Neural cell (in vitro differentiated cells): ENCODE measurements around the gene OR52H1. TPM values are rescaled to one million over a fixed set of nuclear protein-coding genes. Genes with fewer than 3 reads are reported as not detected.

Experiments
- H2AFZ ChIP-seq: fragments of 200-600, 300-800 bp; sonication (generic), shearing (Covaris generic); 2 replicates; pipeline ENCODE4 v1.6.0; 2014; ENCODE audit warnings: low read depth, mild to moderate bottlenecking, antibody characterized with exemption, low read length, moderate library complexity
- H3F3A ChIP-seq: fragments of 200-600 bp; shearing (Covaris generic); 2 replicates; pipeline ENCODE4 v1.6.1; 2016; ENCODE audit warnings: mild to moderate bottlenecking, moderate library complexity, mixed read lengths, antibody characterized with exemption, low read length; ENCODE audit not compliant: insufficient read depth, poor library complexity, severe bottlenecking
- H3K27ac ChIP-seq: fragments of 200-600, 300-800 bp; sonication (generic), shearing (Covaris generic); 2 replicates; pipeline ENCODE4 v1.5.1; 2014; ENCODE audit warnings: mild to moderate bottlenecking, low read length, moderate library complexity
- H3K27me3 ChIP-seq: fragments of 300-800, 200-600 bp; sonication (generic), shearing (Covaris generic); 2 replicates; pipeline ENCODE4 v1.6.0; 2014; ENCODE audit warnings: mild to moderate bottlenecking, low read depth, low read length, moderate library complexity; ENCODE audit not compliant: insufficient read depth
- H3K36me3 ChIP-seq: fragments of 300-800, 200-600 bp; sonication (generic), shearing (Covaris generic); 2 replicates; pipeline ENCODE4 v1.5.1; 2014; ENCODE audit warnings: mild to moderate bottlenecking, antibody characterized with exemption, low read length, moderate library complexity; ENCODE audit not compliant: insufficient read depth
- H3K4me2 ChIP-seq: fragments of 300-800, 200-600 bp; sonication (generic), shearing (Covaris generic); 2 replicates; pipeline ENCODE4 v1.6.0; 2014; ENCODE audit warnings: mild to moderate bottlenecking, low read length
- H3K4me3 ChIP-seq: fragments of 300-800, 200-600 bp; sonication (generic), shearing (Covaris generic); 2 replicates; pipeline ENCODE4 v1.5.1; 2014; ENCODE audit warnings: mild to moderate bottlenecking, low read length, moderate library complexity
- H3K79me2 ChIP-seq: fragments of 200-600 bp; shearing (Covaris generic); replicated peaks from 2 replicates; pipeline ENCODE4 v1.6.0; 2014; ENCODE audit warnings: mild to moderate bottlenecking, low read length, moderate library complexity; ENCODE audit not compliant: insufficient read depth
- H3K9ac ChIP-seq: fragments of 300-800, 200-600 bp; sonication (generic), shearing (Covaris generic); 2 replicates; pipeline ENCODE4 v1.6.1; 2016; ENCODE audit warnings: mild to moderate bottlenecking, low read length, mixed read lengths
- H3K9me2 ChIP-seq: fragments of 200-600 bp; shearing (Covaris generic); 2 replicates; pipeline ENCODE4 v1.6.1; 2016; ENCODE audit warnings: mild to moderate bottlenecking, low read length, mixed read lengths; ENCODE audit not compliant: insufficient read depth
- H3K9me3 ChIP-seq: fragments of 200-600, 300-800 bp; sonication (generic), shearing (Covaris generic); 2 replicates; pipeline ENCODE4 v1.6.1; 2016; ENCODE audit warnings: mild to moderate bottlenecking, mixed run types, low read length, moderate library complexity, mixed read lengths
- H4K20me1 ChIP-seq: fragments of 200-600 bp; shearing (Covaris generic); 2 replicates; pipeline ENCODE4 v1.6.1; 2016; ENCODE audit warnings: mild to moderate bottlenecking, mixed run types; ENCODE audit not compliant: insufficient read depth
- CTCF ChIP-seq: fragments of 450-650 bp; IDR thresholded peaks from 2 replicates; pipeline ENCODE4 v1.5.1; 2014; ENCODE audit warnings: antibody characterized with exemption, mild to moderate bottlenecking, moderate library complexity; ENCODE audit not compliant: poor library complexity, severe bottlenecking
- EP300 ChIP-seq: fragments of 450-650 bp; conservative IDR thresholded peaks from 2 replicates; pipeline ENCODE4 v1.6.1; 2014; ENCODE audit warnings: antibody characterized with exemption, mild to moderate bottlenecking, moderate library complexity; ENCODE audit not compliant: poor library complexity, severe bottlenecking
- EZH2 ChIP-seq: fragments of 200-600, 300-800 bp; shearing (Covaris generic), sonication (generic); IDR thresholded peaks from 2 replicates; pipeline ENCODE4 v1.6.1; 2014; ENCODE audit warnings: antibody characterized with exemption, low read length, borderline replicate concordance, mild to moderate bottlenecking; ENCODE audit not compliant: insufficient read depth, poor library complexity, severe bottlenecking
- MXI1 ChIP-seq: fragments of 450-650 bp; conservative IDR thresholded peaks from 2 replicates; pipeline ENCODE4 v1.6.1; 2014; ENCODE audit warnings: antibody characterized with exemption, mild to moderate bottlenecking; ENCODE audit not compliant: poor library complexity, severe bottlenecking
- POLR2AphosphoS5 ChIP-seq: IDR thresholded peaks from 2 replicates; pipeline ENCODE4 v1.6.1; 2012
- RAD21 ChIP-seq: fragments of 450-650 bp; conservative IDR thresholded peaks from 2 replicates; pipeline ENCODE4 v1.6.1; 2014; ENCODE audit warnings: antibody characterized with exemption, mild to moderate bottlenecking, moderate library complexity
- REST ChIP-seq: IDR thresholded peaks from 2 replicates; pipeline ENCODE4 v1.6.1; 2012; ENCODE audit warnings: borderline replicate concordance
- SMC3 ChIP-seq: fragments of 450-650 bp; conservative IDR thresholded peaks from 2 replicates; pipeline ENCODE4 v1.6.1; 2014; ENCODE audit warnings: antibody characterized with exemption, mild to moderate bottlenecking, moderate library complexity; ENCODE audit not compliant: poor library complexity
- TAF1 ChIP-seq: IDR thresholded peaks from 2 replicates; pipeline ENCODE4 v1.6.1; 2012; ENCODE audit warnings: low read depth
- polyA plus RNA-seq: library from polyadenylated mRNA; depleted of rRNA; stranded (reverse); fragments of >200 nt; gene quantifications from 2 replicates; pipeline ENCODE4 v1.2.3, GENCODE V29; 2014

The OR52H1 gene
- polyA plus RNA-seq, 1 donor from 2014 or later: not detected

GRCh38 chr11:5574654-5575053, 26.3 kb upstream of the OR52H1 start:
- no peaks in the 10 kb centered on the region for H3K9me2 ChIP-seq
- H3K36me3 ChIP-seq: no peaks in the 10 kb centered on the region
- TF ChIP-seq RAD21 (no peak), EP300 (no peak), SMC3 (no peak), MXI1 (no peak), REST (no peak), POLR2AphosphoS5 (no peak), CTCF (no peak), EZH2 (no peak), TAF1 (no peak)
- no peak overlapping the region for H3K4me2 ChIP-seq
- H3F3A ChIP-seq: no peaks in the 10 kb centered on the region
- no peak overlapping the region for H3K27ac ChIP-seq
- H3K27me3 ChIP-seq: no peaks in the 10 kb centered on the region
- H2AFZ ChIP-seq: no peak overlapping the region
- H3K79me2 ChIP-seq: no peaks in the 10 kb centered on the region
- H3K4me3 ChIP-seq: no peak overlapping the region
- no peak overlapping the region for H3K9ac ChIP-seq
- no peaks in the 10 kb centered on the region for H3K9me3 ChIP-seq
- no peaks in the 10 kb centered on the region for H4K20me1 ChIP-seq

GRCh38 chr11:5564259-5565019, 16.1 kb upstream of the OR52H1 start:
- Histone ChIP-seq H3F3A (no peaks in the 10 kb centered on the region), H2AFZ (no peak overlapping the region)

More at GRCh38 chr11:5564259-5565019, 16.1 kb upstream of the OR52H1 start:
- Histone ChIP-seq H3K4me3 (no peak overlapping the region), H3K79me2 (no peaks in the 10 kb centered on the region), H4K20me1 (no peaks in the 10 kb centered on the region), H3K9me2 (no peaks in the 10 kb centered on the region), H3K9ac (no peak overlapping the region), H3K27ac (no peak overlapping the region), H3K4me2 (no peak overlapping the region), H3K36me3 (no peaks in the 10 kb centered on the region), H3K27me3 (no peaks in the 10 kb centered on the region), H3K9me3 (no peaks in the 10 kb centered on the region)
- TF ChIP-seq TAF1 (no peak), REST (no peak), EZH2 (no peak), EP300 (no peak), RAD21 (no peak)
